SJCRH30 (cell line): ENCODE results near the gene LAMP1. TPM values are rescaled to one million over a fixed set of nuclear protein-coding genes. Genes with fewer than 3 reads are reported as not detected.

Experiments used
- DNase-seq, 2 experiments: peaks; one replicate each; pipeline ENCODE4 v3.0.0-alpha.2; 2015 to 2020
- H3K27ac ChIP-seq: fragments of 250-450 bp; sonication (Bioruptor Pico); 2 replicates; pipeline ENCODE4 v1.5.1; 2020; ENCODE audit warnings: mild to moderate bottlenecking, moderate library complexity
- H3K27me3 ChIP-seq: fragments of 250-450 bp; sonication (Bioruptor Pico); 2 replicates; pipeline ENCODE4 v1.5.1; 2020; ENCODE audit warnings: mild to moderate bottlenecking, moderate library complexity
- H3K36me3 ChIP-seq: fragments of 250-450 bp; sonication (Bioruptor Pico); 2 replicates; pipeline ENCODE4 v1.5.1; 2020; ENCODE audit warnings: mild to moderate bottlenecking, moderate library complexity
- H3K4me1 ChIP-seq: fragments of 250-450 bp; sonication (Bioruptor Pico); 2 replicates; pipeline ENCODE4 v1.5.1; 2020; ENCODE audit warnings: mild to moderate bottlenecking, moderate library complexity
- H3K4me3 ChIP-seq: fragments of 250-450 bp; sonication (Bioruptor Pico); 2 replicates; pipeline ENCODE4 v1.5.1; 2020; ENCODE audit warnings: mild to moderate bottlenecking, moderate library complexity
- H3K9me3 ChIP-seq: fragments of 250-450 bp; sonication (Bioruptor Pico); replicated peaks from 2 replicates; pipeline ENCODE4 v1.5.1; 2020; ENCODE audit warnings: mild to moderate bottlenecking, moderate library complexity
- total RNA-seq: library from RNA; depleted of rRNA; stranded (reverse); fragments of >200 nt; shearing (Covaris generic); gene quantifications from 2 replicates; pipeline ENCODE4 v1.2.3, GENCODE V29; 2014

LAMP1 gene
- total RNA-seq, 1 experiment from 2014 or later, result 62.1 TPM

DNA sequence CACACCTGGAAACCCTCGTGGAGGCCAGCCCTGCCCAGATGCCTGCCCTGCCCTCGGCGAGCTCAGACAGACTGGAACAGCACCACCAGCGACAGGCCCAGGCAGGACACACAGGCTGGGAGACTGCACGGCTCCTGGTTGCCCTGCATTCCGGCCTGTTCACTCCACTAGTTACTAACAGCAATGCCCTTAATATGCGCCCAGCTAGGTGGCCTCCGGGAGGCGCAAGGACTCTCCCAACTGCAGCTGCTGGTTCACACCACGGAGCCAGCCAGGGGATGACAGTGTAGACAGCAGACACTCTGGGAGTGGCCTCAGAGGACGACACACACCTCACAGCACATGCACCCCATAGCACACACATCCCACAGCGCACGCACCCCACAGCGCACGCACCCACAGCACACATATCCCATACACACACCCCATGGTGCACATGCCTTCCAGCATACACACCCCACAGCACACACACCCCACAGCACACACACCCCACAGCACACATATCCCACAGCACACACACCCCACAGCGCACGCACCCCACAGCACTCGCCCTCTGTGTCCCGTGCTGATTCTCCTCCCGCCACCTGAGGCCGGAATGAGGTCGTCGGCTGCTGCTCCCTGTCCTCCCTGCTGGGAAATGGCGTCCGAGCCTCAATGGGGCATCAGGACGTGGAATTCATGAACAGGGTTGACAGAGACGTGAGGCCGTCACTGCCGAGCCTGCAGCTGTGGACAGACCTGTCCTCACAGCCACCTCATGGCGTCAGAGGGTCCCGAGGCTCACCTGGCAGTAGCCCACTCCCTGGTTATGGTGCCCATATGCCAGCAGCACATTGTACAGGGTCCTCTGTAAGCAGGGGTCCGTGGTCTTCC is 53.3 kb downstream of the LAMP1 start:
- H3K36me3 ChIP-seq, result no peaks in the 10 kb centered on the region
- no peaks in the 10 kb centered on the region for H3K9me3 ChIP-seq
- no peaks in the 10 kb centered on the region for H3K27me3 ChIP-seq
- no peak overlapping the region for H3K27ac ChIP-seq
- peak in 1 of 2 experiments; percentile 27 for DNase-seq
- H3K4me1 ChIP-seq, result no peaks in the 10 kb centered on the region; the same call in 1 of the 2 replicates
- H3K4me3 ChIP-seq, result no peak overlapping the region

DNA sequence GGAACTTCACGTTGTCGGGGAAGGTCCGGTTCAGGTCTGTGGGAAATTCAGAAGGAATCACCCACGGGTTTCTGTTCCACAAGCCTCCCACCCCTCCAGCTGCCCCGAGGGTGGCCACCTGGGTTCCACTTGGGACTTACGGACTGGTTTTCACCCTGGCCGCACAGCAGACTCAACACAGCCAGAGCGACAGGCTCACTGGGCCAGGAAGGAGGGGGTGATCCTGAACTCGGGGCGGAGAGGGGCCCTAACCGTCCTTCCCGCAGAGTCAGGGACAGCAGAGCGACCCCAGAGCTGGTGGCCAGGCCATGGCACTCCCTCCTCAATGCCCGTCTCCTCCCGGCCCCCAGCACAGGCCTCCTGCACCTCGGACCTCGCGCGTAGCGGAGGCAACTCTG is 53.9 kb downstream of the LAMP1 start:
- no peaks in the 10 kb centered on the region; the same call in 1 of the 2 replicates for H3K4me1 ChIP-seq
- H3K36me3 ChIP-seq, result no peaks in the 10 kb centered on the region
- H3K9me3 ChIP-seq, result no peaks in the 10 kb centered on the region
- no peak for DNase-seq
- H3K4me3 ChIP-seq, result no peak overlapping the region
- no peak overlapping the region for H3K27ac ChIP-seq
- H3K27me3 ChIP-seq, result no peaks in the 10 kb centered on the region

DNA sequence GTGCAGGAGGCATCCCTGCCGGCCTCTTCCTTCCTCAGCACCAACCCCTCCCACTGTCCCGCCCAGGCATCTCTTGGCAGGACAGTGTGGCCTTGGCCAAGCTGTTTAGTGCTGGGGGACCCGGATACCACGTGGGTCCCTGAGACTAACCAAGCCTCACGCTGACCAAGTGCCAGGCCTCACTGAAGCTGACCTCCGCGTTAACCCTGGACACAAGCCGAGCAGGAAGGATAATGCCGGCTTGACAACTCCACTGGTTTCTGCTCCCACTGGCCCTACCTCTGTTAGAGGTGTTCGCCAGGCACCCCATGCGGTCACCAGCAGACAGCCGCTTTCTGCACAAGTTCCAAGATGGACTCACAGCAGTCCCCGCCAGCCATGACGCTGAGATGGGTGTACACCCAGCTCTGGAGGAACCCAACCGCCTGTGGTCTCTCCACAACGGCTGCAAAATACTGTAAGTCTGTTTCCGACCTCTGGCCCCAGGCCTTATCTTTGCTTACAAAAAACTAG is 54.5 kb downstream of the LAMP1 start:
- Histone ChIP-seq H3K36me3 (no peaks in the 10 kb centered on the region), H3K4me1 (no peaks in the 10 kb centered on the region; the same call in 1 of the 2 replicates), H3K27me3 (no peaks in the 10 kb centered on the region), H3K4me3 (peak overlapping the region; percentile 47), H3K27ac (no peak overlapping the region), H3K9me3 (no peaks in the 10 kb centered on the region)
- peak; percentile 24 to 38 for DNase-seq

DNA sequence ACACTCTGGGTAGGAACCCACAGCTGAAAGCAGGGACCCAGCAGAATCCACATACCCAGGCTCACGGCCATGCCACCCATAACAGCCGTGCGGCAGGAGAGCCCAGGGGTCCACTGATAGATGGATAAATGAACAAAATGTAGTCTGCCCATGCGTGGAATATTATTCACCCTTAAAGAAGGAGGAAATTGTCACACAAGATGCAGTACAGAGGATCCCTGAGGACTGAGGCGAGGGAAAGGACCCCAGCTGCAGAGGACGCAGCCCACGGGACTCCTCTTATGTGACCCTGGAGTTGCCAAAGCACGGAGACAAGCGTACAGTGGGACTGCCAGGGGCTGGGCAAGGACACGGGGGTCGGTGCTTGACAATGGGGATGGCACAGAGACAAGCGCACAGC is 56.2 kb downstream of the LAMP1 start:
- no peak for DNase-seq
- Histone ChIP-seq H3K4me1 (no peaks in the 10 kb centered on the region; the same call in 1 of the 2 replicates), H3K36me3 (no peaks in the 10 kb centered on the region), H3K27ac (no peak overlapping the region), H3K27me3 (no peaks in the 10 kb centered on the region; the same call in 1 of the 2 replicates), H3K4me3 (no peak overlapping the region), H3K9me3 (no peaks in the 10 kb centered on the region)

DNA sequence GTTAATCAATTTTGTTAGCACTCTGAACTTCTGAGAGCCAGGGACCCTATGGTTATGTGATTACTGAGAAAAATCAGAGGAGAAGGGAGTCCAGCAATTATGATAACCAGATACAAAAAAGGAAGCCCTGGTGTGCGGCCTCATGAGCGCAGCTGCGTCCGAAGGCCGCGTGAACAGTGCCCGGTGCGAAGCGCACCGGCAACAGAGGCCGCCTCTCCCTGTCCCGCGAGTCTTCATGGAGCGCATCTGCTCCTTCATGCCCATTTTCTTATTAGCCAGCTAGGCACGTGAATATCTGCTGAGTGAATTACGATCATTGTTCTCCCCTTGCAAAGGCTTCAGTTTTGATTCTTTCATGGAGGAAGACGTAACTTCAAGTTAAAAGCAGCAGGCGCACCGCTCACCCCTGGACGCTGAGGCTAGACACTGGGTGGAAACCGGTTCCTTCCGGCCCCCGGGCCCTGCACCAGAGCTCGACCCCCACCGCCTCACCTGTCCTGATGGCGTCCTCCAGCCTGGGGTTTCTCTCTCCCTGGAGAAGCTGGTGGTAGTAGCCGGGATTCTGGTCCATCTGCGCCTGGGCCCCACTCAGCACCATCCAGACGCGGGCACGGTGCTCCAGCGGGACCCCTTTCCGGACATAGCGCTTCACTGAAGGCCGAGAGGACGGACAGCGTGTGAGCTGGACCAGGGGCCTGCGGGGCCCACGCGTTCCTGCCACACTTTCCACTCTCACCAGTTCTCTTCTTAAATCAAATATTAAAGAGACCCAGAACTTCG is 58.0 kb downstream of the LAMP1 start:
- H3K4me1 ChIP-seq, result no peaks in the 10 kb centered on the region; the same call in 1 of the 2 replicates
- H3K36me3 ChIP-seq, result no peaks in the 10 kb centered on the region
- DNase-seq, result no peak
- no peaks in the 10 kb centered on the region for H3K9me3 ChIP-seq
- H3K27me3 ChIP-seq, result no peaks in the 10 kb centered on the region; the same call in 1 of the 2 replicates
- H3K27ac ChIP-seq, result no peak overlapping the region
- no peak overlapping the region for H3K4me3 ChIP-seq

DNA sequence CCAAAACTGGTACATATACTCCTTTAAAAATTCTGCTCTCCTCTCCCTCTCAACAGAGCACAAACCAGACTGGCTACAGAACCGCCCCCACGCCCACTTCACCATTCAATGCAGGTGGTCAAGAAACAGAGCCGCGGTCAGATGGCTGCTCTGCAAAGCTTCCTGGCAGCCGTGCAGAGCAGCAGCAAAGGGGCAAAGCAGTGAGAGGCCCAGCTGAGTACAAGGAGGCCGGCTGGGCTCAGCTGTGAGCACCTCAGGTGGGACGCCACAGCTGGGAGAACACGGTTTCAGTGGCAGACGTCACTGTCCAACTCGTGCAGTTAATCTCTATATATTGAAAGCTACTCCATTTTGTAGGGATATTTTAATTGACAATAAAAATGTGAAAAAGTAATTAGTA is 58.6 kb downstream of the LAMP1 start:
- no peaks in the 10 kb centered on the region for H3K36me3 ChIP-seq
- H3K27ac ChIP-seq, result no peak overlapping the region
- H3K9me3 ChIP-seq, result no peaks in the 10 kb centered on the region
- H3K4me3 ChIP-seq, result no peak overlapping the region
- no peaks in the 10 kb centered on the region; the same call in 1 of the 2 replicates for H3K4me1 ChIP-seq
- no peaks in the 10 kb centered on the region; the same call in 1 of the 2 replicates for H3K27me3 ChIP-seq
- no peak for DNase-seq

DNA sequence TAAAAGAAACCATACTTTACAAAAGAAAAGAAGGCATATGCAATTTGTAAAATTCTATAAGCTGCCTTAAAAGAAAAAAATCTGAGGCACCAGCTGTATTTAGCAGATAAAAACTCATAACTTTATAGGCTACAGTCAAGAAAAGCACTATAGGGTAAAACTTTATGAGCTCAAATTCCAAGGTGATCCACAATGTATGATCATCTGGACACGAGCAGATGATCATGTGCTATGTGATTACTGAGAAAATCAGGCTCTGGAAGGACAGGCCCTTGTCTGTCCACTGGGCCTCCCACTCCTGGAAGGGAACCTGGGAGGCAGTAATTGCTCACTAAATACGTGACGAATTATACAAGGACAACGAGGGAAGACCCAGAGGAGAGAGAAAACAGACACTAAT is 59.6 kb downstream of the LAMP1 start:
- H3K4me1 ChIP-seq, result no peaks in the 10 kb centered on the region
- no peak overlapping the region for H3K27ac ChIP-seq
- no peak overlapping the region for H3K4me3 ChIP-seq
- H3K36me3 ChIP-seq, result no peaks in the 10 kb centered on the region
- no peaks in the 10 kb centered on the region for H3K9me3 ChIP-seq
- no peaks in the 10 kb centered on the region; the same call in 1 of the 2 replicates for H3K27me3 ChIP-seq
- no peak for DNase-seq

DNA sequence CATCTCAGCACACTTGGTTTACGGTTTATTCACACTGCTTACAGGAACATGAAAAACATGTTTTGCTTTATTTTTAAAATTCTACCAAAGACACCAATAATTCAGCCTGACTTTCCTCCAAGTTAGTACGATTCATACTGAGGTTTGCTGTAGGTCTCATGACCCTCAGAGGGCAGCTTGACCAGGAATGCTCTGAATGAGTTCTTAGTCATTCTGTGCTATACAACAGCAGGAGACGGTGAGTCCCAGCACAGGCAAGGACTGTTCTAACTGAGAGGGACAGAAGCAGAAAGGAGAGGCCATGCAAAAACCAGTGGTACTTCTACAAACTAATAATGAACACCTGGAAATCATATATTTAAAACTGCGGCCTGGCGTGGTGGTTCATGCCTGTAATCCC is 60.5 kb downstream of the LAMP1 start:
- no peak overlapping the region for H3K4me3 ChIP-seq
- H3K9me3 ChIP-seq, result no peaks in the 10 kb centered on the region
- no peak overlapping the region for H3K27ac ChIP-seq
- no peaks in the 10 kb centered on the region for H3K4me1 ChIP-seq
- DNase-seq, result no peak
- H3K27me3 ChIP-seq, result no peaks in the 10 kb centered on the region; the same call in 1 of the 2 replicates
- H3K36me3 ChIP-seq, result no peaks in the 10 kb centered on the region

DNA sequence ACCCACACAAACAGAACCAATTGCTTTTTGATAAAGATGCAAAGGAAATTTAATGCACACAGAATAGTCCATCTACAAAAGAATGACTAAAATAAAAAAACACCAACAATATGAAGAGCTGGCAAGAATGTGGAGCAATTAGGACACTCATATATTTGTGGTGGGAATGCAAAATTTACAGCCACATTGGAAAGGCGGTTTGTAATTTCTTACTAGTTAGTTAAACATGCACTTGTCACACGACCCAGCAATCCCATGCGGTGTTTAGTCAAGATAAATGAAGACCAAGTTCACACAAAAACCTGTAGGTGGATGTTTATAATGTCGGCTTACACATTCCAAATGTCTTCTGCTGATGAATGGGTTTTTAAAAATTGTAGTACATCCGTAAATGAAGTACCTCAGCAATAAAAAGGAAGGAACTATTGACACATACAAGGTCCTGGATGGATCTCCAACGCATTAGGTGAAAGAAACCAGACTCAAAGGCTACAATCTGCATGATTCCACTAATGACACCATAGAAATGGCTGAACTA is 61.7 kb downstream of the LAMP1 start:
- Histone ChIP-seq H3K36me3 (no peaks in the 10 kb centered on the region), H3K9me3 (no peaks in the 10 kb centered on the region), H3K4me3 (no peak overlapping the region), H3K27ac (no peak overlapping the region), H3K27me3 (no peaks in the 10 kb centered on the region; the same call in 1 of the 2 replicates), H3K4me1 (no peaks in the 10 kb centered on the region)
- no peak for DNase-seq

DNA sequence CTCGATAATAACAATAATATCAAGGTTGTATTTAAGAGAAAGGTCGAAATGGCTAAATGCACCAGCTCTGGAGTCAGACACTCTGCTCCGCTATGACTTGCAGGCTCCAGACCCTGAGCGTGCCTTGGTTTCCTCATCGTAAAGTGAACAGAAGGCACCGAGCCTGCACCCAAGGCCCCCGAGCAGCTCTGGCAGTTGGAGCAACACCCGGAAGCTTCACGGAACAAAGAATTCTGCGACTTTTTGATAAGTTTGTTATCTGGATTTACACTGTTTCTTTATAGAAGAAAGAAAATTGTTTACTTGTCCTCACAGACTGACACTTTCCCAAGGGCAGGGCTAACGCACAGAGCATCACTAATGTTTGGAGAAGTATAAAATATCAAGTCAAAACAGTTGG is 62.5 kb downstream of the LAMP1 start:
- no peaks in the 10 kb centered on the region for H3K36me3 ChIP-seq
- no peaks in the 10 kb centered on the region for H3K4me1 ChIP-seq
- H3K27ac ChIP-seq, result no peak overlapping the region
- no peak for DNase-seq
- no peaks in the 10 kb centered on the region; the same call in 1 of the 2 replicates for H3K27me3 ChIP-seq
- H3K4me3 ChIP-seq, result no peak overlapping the region
- no peaks in the 10 kb centered on the region for H3K9me3 ChIP-seq

DNA sequence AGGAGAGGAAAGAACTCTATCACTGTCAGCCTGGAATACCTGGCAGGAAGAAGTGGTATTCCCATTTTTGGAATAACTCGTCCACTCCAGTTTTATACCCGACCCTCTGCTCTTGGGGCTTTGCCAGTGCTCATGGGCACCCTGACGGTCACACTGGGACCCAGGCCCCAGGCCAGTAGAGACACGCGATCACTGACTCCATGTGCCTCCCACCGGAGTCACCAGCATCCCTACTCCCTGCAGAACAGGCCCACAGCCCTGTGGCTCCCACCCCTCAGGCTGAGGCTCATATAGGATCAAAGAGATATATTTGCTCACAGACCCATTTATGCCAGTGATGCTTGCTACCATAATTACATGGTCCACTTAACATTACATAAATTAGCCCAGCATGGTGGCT is 63.4 kb downstream of the LAMP1 start:
- no peaks in the 10 kb centered on the region; the same call in 1 of the 2 replicates for H3K27me3 ChIP-seq
- no peaks in the 10 kb centered on the region for H3K4me1 ChIP-seq
- no peaks in the 10 kb centered on the region for H3K9me3 ChIP-seq
- H3K27ac ChIP-seq, result no peak overlapping the region
- no peak overlapping the region for H3K4me3 ChIP-seq
- H3K36me3 ChIP-seq, result no peaks in the 10 kb centered on the region
- no peak for DNase-seq

DNA sequence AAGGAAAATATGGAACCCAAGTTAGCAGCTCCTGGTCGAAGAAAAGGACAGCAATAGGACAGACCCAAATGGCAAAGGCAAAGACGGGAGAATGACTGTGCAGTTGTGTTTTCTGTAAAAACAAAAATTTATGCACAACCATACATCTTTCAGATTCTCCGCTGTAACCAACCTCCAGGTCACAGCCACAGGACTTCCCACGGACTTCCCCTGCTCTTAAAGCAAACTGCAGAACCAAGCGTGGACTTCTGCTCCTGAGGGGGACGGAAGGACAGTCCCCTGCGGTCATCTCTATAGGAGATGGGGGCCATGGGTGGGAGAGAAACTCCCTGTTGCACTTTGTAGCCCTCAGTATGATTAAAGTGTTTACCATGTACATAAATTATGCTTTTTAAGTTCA is 64.4 kb downstream of the LAMP1 start:
- no peak overlapping the region for H3K27ac ChIP-seq

DNA sequence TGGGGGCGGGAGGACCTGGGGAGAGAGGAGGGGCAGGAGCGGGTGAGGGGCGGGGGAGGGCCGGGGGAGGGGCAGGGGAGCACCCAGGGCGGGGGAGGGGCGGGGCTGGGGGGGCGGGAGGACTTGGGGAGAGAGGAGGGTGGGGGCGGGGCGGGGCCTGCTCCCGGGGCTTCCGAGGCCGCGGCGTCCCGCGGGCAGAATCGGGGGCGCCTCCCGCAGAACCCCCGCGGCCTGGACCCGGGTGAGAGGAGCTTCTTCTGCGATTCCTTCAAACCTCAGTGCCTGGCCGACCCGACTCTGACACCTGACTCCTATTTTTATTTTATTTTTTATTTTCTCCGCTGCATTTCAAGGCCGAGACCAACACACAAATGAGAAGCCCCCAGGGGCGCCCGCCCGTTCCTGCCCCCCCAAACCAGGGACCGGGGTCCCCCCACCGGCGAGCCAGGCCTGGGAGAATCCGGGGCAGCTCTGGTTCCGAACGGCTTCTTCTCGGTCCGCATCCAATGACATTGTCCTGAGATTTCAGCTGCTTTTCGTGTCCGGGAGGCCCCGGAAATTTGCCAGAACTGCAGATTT is 67.4 kb downstream of the LAMP1 start:
- no peaks in the 10 kb centered on the region for H3K27me3 ChIP-seq
- peak overlapping the region; percentile 60 for H3K4me3 ChIP-seq
- peak in 1 of 2 experiments; percentile 50 for DNase-seq
- no peaks in the 10 kb centered on the region for H3K4me1 ChIP-seq
- H3K27ac ChIP-seq, result no peak overlapping the region
- no peaks in the 10 kb centered on the region for H3K9me3 ChIP-seq
- H3K36me3 ChIP-seq, result no peaks in the 10 kb centered on the region

More for the DNA sequence above, 64.4 kb downstream of the LAMP1 start:
- no peaks in the 10 kb centered on the region for H3K4me1 ChIP-seq
- H3K36me3 ChIP-seq, result no peaks in the 10 kb centered on the region
- H3K27me3 ChIP-seq, result no peaks in the 10 kb centered on the region; the same call in 1 of the 2 replicates
- no peaks in the 10 kb centered on the region for H3K9me3 ChIP-seq
- no peak overlapping the region for H3K4me3 ChIP-seq
- DNase-seq, result no peak

DNA sequence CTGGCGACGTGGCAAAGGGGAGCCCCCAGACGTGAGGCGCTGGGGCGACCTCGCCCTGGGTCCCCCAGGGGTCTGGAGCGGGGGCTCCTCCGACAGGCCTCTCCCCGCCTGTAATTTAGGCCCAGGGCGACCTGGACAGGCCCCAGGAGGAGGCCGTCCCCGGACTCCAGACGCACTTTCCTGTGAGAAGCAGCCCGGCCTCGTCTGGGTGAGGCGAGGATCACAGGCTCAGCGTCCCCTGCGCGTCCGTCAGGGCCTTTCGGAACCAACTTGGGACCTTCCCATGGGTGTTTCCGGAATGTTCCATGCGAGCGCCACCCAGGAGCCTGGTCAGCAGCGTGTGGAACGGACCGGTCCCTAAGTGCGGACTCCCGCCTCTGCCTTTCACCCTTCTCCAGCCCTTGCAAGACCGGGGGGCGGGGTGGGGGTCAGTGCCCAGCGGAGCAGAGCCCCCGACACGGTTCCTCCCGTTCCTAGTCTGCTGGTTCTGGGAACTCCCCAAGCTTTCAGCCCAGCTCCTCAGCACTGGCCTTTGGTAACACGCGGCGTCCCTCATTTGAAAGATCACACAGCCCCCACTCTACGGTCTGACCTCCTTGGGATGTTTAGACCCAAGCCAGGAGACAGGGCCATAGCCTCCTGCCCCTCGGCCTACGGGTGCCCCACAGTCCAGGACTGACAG is 68.0 kb downstream of the LAMP1 start:
- DNase-seq, result peak in 1 of 2 experiments; percentile 18
- no peaks in the 10 kb centered on the region for H3K36me3 ChIP-seq
- peak overlapping the region; percentile 60 for H3K4me3 ChIP-seq
- H3K27ac ChIP-seq, result no peak overlapping the region
- no peaks in the 10 kb centered on the region for H3K4me1 ChIP-seq
- H3K9me3 ChIP-seq, result no peaks in the 10 kb centered on the region
- no peaks in the 10 kb centered on the region for H3K27me3 ChIP-seq
